ENCODE results near the gene RUBCN. TPM values are rescaled to one million over a fixed set of nuclear protein-coding genes. Genes with fewer than 3 reads are reported as not detected.

Gene RUBCN
- total and polyA plus RNA-seq, 10 donors, result 7.5 to 129 (median 60.6) TPM

DNA sequence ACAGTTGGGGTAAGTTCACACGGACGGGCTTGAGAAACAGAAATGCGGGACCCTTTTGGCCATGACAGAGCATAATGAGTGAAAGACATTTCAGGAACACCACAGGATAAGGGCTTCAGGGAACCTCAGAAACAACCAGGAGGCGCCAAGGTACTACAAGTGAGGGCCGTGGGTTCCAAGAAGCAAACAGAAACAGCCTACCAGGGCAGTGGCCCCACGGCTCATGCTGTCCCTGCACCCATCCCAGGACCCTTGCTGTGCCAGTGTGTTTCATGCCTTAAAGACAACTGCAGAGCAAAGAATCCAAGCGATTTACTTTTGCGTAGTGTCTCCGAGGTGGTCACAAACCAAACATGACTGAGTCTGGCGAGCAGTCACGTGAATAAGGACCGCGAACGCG, 54.0 kb downstream of the RUBCN start:
- TF ChIP-seq, protein P1, sequence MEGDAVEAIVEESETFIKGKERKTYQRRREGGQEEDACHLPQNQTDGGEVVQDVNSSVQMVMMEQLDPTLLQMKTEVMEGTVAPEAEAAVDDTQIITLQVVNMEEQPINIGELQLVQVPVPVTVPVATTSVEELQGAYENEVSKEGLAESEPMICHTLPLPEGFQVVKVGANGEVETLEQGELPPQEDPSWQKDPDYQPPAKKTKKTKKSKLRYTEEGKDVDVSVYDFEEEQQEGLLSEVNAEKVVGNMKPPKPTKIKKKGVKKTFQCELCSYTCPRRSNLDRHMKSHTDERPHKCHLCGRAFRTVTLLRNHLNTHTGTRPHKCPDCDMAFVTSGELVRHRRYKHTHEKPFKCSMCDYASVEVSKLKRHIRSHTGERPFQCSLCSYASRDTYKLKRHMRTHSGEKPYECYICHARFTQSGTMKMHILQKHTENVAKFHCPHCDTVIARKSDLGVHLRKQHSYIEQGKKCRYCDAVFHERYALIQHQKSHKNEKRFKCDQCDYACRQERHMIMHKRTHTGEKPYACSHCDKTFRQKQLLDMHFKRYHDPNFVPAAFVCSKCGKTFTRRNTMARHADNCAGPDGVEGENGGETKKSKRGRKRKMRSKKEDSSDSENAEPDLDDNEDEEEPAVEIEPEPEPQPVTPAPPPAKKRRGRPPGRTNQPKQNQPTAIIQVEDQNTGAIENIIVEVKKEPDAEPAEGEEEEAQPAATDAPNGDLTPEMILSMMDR (IDR thresholded peaks at IDR 0.05 in 8 of 11, conservative IDR thresholded peaks at IDR 0.05 in 3 of 11), result no peak
- TF ChIP-seq POLR2AphosphoS5 (IDR thresholded peaks at IDR 0.05), result no peak
- no peak for TF ChIP-seq POLR2A (IDR thresholded peaks at IDR 0.05)
- Histone ChIP-seq H3K9me3 (no peaks in the 10 kb centered on the region), H3K27me3 (replicated peaks in 1 of 7) (no peaks in the 10 kb centered on the region), H3K4me1 (no peaks in the 10 kb centered on the region), H3K4me3 (no peak overlapping the region), H3K27ac (no peak overlapping the region), H3K36me3 (peaks cover 5 to 97% (median 44%) of the 10 kb centered on the region in 6 donors)
- DNase-seq, result no peak
- intact Hi-C loops (cut with DNase I; ENCODE audit: low total_unique reads), result no loop called here
- 95 to 97% (median 96%) methylated on average over 15 of the region's 15 CpGs for WGBS, 5 donors

DNA sequence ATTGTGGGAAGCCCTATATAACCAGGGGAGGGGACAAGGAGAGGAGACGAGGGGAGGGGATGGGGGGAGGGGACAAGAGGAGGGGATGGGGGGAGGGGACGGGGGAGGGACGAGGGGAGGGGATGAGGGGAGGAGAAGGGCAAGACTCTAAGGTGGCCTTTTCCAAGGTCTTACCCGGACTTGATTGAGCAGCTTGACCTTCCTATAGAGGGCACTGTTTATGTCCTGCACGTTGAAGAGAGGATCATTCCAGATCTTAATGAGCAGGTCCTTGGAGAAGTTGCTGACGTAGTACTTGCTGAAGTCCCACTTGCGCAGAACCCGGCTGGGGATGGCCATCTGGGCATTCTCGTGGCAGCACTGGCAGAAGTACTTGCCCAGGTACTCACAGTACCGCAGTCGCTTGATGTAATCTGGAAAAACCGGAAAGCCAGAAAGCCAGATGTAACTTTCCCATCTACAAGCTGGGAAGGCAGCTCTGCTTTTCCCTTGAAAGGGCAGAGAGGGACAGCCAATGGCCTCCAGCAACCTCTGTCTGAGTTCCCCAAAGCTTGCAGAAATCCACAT, 55.7 kb downstream of the RUBCN start:
- intact Hi-C loops (cut with DNase I; ENCODE audit: low total_unique reads), result no loop called here
- Histone ChIP-seq H3K4me3 (no peak overlapping the region), H3K4me1 (peaks cover 0 to 15% (median 11%) of the 10 kb centered on the region in 6 donors), H3K27ac (no peak overlapping the region), H3K27me3 (replicated peaks in 1 of 7) (no peaks in the 10 kb centered on the region), H3K36me3 (peaks cover 7 to 97% (median 49%) of the 10 kb centered on the region in 6 donors), H3K9me3 (no peaks in the 10 kb centered on the region)
- no peak for DNase-seq
- TF ChIP-seq, protein P1 (IDR thresholded peaks at IDR 0.05 in 8 of 11, conservative IDR thresholded peaks at IDR 0.05 in 3 of 11), result no peak
- TF ChIP-seq POLR2A (IDR thresholded peaks at IDR 0.05) (no peak), POLR2AphosphoS5 (IDR thresholded peaks at IDR 0.05) (no peak)
- WGBS, 5 donors, result 86 to 91% (median 88%) methylated on average over 12 of the region's 12 CpGs

DNA sequence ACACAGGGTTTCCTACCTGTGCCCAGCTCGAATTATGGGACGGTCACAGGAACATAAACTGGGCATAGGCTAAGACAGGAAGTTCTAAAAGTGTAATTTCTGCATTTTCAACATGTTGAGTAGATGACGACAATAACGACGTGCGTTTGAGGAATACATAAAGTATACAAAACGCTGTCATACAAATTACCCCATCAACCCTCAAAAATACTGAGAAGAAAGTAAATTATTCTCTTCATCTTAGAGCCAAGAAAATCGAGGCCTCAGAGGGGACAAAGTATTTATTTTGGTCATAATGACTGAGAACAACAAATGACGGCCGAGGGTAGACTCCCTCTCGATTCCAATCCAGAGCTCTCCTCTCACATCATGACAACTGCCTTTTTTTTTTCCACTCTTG, 60.8 kb downstream of the RUBCN start:
- Histone ChIP-seq H3K27me3 (replicated peaks in 1 of 7) (no peaks in the 10 kb centered on the region), H3K27ac (peak overlapping the region in 3 of 8 donors; percentile 2 to 56 (median 30)), H3K36me3 (peaks cover 2 to 97% (median 49%) of the 10 kb centered on the region in 6 donors), H3K4me1 (peaks cover 0 to 18% (median 13%) of the 10 kb centered on the region in 6 donors), H3K9me3 (no peaks in the 10 kb centered on the region), H3K4me3 (no peak overlapping the region)
- intact Hi-C loops (cut with DNase I; ENCODE audit: low total_unique reads), result no loop called here
- DNase-seq, result no peak
- WGBS, 5 donors, result 81 to 89% (median 84%) methylated on average over 11 of the region's 11 CpGs
- TF ChIP-seq, protein P1 (IDR thresholded peaks at IDR 0.05 in 8 of 11, conservative IDR thresholded peaks at IDR 0.05 in 3 of 11), result no peak
- TF ChIP-seq POLR2AphosphoS5 (IDR thresholded peaks at IDR 0.05), result no peak
- no peak for TF ChIP-seq POLR2A (IDR thresholded peaks at IDR 0.05)

DNA sequence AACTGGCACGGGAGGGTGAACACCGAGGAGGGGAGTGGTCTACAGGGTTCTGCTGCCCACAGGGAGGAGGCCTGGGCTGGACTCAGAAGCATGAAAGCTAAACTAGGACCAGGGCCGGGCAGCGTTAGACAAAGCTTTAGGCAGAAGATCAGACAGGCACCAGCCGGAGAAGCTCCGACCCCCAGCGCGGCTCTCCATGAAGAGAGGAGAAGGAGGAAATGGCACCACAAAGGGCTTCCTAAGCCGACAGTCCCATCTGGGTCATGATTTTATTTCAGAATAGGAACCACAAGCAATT, 61.2 kb downstream of the RUBCN start:
- peak overlapping the region in 3 of 8 donors; percentile 7 to 54 (median 18) for H3K27ac ChIP-seq
- TF ChIP-seq POLR2A (IDR thresholded peaks at IDR 0.05) (no peak), POLR2AphosphoS5 (IDR thresholded peaks at IDR 0.05) (no peak)
- TF ChIP-seq, protein P1 (IDR thresholded peaks at IDR 0.05 in 8 of 11, conservative IDR thresholded peaks at IDR 0.05 in 3 of 11), result no peak
- DNase-seq, result no peak
- no peaks in the 10 kb centered on the region for H3K27me3 ChIP-seq (replicated peaks in 1 of 7)
- H3K36me3 ChIP-seq, result peaks cover 2 to 97% (median 47%) of the 10 kb centered on the region in 6 donors
- intact Hi-C loops (cut with DNase I; ENCODE audit: low total_unique reads), result no loop called here
- 87 to 96% (median 94%) methylated on average over 9 of the region's 9 CpGs for WGBS, 5 donors
- H3K4me1 ChIP-seq, result peaks cover 0 to 18% (median 13%) of the 10 kb centered on the region in 6 donors
- no peak overlapping the region for H3K4me3 ChIP-seq
- H3K9me3 ChIP-seq, result no peaks in the 10 kb centered on the region
